ENCODE data around the gene GAS2L1. TPM values are rescaled to one million over a fixed set of nuclear protein-coding genes. Genes with fewer than 3 reads are reported as not detected.

The GAS2L1 gene
- total RNA-seq, 1 donor, result 11.6 TPM

DNA sequence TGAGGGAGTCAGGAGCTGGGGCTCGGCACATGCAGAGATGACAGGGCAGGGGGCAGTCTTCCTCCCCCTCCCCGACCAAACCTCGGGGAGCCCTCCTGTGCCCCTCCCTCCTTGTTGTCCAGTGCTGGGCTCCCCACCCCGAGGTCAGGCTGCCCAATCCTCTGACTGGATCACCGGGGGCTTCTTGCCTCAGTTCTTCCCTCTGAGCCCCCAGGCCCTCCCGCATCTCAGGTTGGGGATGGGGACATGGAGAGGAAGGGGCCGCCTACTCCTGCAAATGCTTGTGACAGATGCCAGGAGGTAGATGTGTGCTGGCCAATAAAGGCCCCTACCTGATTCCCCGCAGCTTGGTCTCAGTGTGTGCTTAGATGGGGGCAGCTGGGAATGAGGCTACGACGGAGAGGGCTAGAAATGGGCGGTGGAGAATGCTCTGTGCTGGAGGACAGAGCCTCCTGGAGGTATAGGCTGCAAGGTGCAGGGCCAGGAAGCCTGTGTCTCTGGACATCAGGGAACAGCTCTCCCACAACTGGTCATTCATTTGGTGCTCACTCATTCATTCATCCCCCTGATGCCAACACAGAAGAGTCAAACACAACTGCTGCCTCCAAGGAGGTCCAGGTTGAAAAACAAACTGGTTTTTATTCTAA lies 47.1 kb upstream of the GAS2L1 start:
- H3K4me3 ChIP-seq (ENCODE audit: insufficient read depth, low read length), result no peak overlapping the region
- DNase-seq (ENCODE audit: insufficient read length, low spot score, missing footprints), result peak; percentile 68
- H2AFZ ChIP-seq (ENCODE audit: low read length), result no peak overlapping the region

DNA sequence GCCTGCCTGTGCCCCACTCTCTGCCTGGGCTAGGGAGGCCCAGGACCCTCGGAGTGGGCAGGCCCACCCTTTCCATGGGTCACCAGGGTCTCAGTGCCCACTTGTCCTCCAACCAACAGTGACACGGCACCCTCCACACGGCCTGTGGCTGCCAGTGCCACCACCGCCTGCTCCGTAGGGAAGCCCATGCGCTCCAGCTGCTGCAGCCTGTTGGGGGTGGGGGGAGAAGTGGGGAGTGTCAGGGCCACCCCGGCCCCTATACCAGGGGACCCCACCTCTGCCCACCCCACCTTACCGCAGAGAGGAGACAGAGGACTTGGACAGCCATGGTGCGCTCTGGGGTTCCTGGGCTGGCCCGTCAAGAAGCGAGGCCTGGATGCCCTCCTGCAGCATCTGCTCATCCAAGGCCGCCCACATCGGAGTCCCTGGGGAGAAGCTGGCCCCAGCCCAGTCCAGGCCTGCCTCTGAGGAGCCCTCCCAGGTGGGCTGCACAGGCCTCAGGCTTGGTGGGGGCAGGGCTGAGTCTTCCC lies 46.4 kb upstream of the GAS2L1 start:
- TF ChIP-seq, protein P1, sequence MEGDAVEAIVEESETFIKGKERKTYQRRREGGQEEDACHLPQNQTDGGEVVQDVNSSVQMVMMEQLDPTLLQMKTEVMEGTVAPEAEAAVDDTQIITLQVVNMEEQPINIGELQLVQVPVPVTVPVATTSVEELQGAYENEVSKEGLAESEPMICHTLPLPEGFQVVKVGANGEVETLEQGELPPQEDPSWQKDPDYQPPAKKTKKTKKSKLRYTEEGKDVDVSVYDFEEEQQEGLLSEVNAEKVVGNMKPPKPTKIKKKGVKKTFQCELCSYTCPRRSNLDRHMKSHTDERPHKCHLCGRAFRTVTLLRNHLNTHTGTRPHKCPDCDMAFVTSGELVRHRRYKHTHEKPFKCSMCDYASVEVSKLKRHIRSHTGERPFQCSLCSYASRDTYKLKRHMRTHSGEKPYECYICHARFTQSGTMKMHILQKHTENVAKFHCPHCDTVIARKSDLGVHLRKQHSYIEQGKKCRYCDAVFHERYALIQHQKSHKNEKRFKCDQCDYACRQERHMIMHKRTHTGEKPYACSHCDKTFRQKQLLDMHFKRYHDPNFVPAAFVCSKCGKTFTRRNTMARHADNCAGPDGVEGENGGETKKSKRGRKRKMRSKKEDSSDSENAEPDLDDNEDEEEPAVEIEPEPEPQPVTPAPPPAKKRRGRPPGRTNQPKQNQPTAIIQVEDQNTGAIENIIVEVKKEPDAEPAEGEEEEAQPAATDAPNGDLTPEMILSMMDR (IDR thresholded peaks at IDR 0.05; ENCODE audit: extremely low read depth, low read depth, low read length), result no peak
- Histone ChIP-seq H3K36me3 (ENCODE audit: insufficient read depth, low read length) (peaks cover 9% of the 10 kb centered on the region), H3K4me1 (ENCODE audit: insufficient read depth, low read length) (no peaks in the 10 kb centered on the region), H3K27ac (ENCODE audit: low read depth, low read length) (no peak overlapping the region), H3K4me2 (ENCODE audit: insufficient read depth, low read length) (no peak overlapping the region), H2AFZ (ENCODE audit: low read length) (no peak overlapping the region), H4K20me1 (ENCODE audit: insufficient read depth, low read length) (peaks cover 4% of the 10 kb centered on the region), H3K79me2 (ENCODE audit: insufficient read depth, low read length) (no peaks in the 10 kb centered on the region), H3K9me3 (ENCODE audit: low read depth, low read length) (no peaks in the 10 kb centered on the region), H3K27me3 (ENCODE audit: insufficient read depth, low read length) (no peaks in the 10 kb centered on the region), H3K4me3 (ENCODE audit: insufficient read depth, low read length) (no peak overlapping the region)
- DNase-seq (ENCODE audit: insufficient read length, low spot score, missing footprints), result peak; percentile 75

More for the DNA sequence above, 47.1 kb upstream of the GAS2L1 start:
- peaks cover 5% of the 10 kb centered on the region for H3K36me3 ChIP-seq (ENCODE audit: insufficient read depth, low read length)
- H4K20me1 ChIP-seq (ENCODE audit: insufficient read depth, low read length), result peaks cover 4% of the 10 kb centered on the region
- H3K79me2 ChIP-seq (ENCODE audit: insufficient read depth, low read length), result no peaks in the 10 kb centered on the region
- H3K4me2 ChIP-seq (ENCODE audit: insufficient read depth, low read length), result no peak overlapping the region
- no peaks in the 10 kb centered on the region for H3K4me1 ChIP-seq (ENCODE audit: insufficient read depth, low read length)
- H3K9me3 ChIP-seq (ENCODE audit: low read depth, low read length), result no peaks in the 10 kb centered on the region
- no peaks in the 10 kb centered on the region for H3K27me3 ChIP-seq (ENCODE audit: insufficient read depth, low read length)
- no peak overlapping the region for H3K27ac ChIP-seq (ENCODE audit: low read depth, low read length)
- TF ChIP-seq, protein P1 (IDR thresholded peaks at IDR 0.05; ENCODE audit: extremely low read depth, low read depth, low read length), result no peak

DNA sequence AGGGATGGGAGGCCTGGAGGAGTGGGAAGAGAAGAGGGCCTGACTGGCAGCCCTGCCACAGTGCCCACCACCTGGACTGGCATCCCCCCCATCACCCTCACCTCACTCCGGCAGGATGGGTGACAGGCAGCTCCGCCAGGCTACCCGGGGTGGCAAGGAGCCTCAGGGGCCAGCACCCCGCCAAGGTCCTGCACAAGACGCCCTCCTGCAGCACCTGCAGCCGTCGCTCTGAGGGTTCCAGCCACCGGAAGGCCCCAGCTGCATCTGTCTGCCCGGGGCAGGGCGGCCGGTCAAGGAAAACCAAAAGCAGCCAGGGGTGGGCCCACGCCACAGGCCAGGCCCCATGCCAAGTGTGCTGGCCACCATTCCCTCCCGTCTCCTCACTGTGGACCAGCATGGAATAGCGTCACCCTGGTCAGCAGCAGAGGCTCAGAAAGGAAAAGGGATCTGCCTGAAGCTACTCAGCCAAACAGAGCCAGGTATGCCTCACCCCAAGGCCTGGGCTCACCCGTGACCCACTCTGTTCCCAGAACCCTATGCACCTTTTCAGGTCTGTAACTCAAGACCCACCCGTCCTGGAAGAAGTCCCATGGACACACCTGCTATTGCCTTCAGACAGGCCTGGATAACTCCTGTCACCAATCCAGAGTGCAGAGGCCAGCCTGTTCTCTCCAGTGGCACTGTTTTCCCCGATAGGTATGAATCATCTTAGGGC lies 45.7 kb upstream of the GAS2L1 start:
- H3K36me3 ChIP-seq (ENCODE audit: insufficient read depth, low read length), result peaks cover 12% of the 10 kb centered on the region
- DNase-seq (ENCODE audit: insufficient read length, low spot score, missing footprints), result peak; percentile 73
- no peak overlapping the region for H3K4me2 ChIP-seq (ENCODE audit: insufficient read depth, low read length)
- H3K79me2 ChIP-seq (ENCODE audit: insufficient read depth, low read length), result peaks cover 1% of the 10 kb centered on the region
- no peak overlapping the region for H3K27ac ChIP-seq (ENCODE audit: low read depth, low read length)
- H2AFZ ChIP-seq (ENCODE audit: low read length), result no peak overlapping the region
- H3K4me1 ChIP-seq (ENCODE audit: insufficient read depth, low read length), result no peaks in the 10 kb centered on the region
- TF ChIP-seq, protein P1 (IDR thresholded peaks at IDR 0.05; ENCODE audit: extremely low read depth, low read depth, low read length), result no peak
- no peaks in the 10 kb centered on the region for H3K9me3 ChIP-seq (ENCODE audit: low read depth, low read length)
- no peaks in the 10 kb centered on the region for H3K27me3 ChIP-seq (ENCODE audit: insufficient read depth, low read length)
- H3K4me3 ChIP-seq (ENCODE audit: insufficient read depth, low read length), result no peak overlapping the region
- peaks cover 4% of the 10 kb centered on the region for H4K20me1 ChIP-seq (ENCODE audit: insufficient read depth, low read length)

DNA sequence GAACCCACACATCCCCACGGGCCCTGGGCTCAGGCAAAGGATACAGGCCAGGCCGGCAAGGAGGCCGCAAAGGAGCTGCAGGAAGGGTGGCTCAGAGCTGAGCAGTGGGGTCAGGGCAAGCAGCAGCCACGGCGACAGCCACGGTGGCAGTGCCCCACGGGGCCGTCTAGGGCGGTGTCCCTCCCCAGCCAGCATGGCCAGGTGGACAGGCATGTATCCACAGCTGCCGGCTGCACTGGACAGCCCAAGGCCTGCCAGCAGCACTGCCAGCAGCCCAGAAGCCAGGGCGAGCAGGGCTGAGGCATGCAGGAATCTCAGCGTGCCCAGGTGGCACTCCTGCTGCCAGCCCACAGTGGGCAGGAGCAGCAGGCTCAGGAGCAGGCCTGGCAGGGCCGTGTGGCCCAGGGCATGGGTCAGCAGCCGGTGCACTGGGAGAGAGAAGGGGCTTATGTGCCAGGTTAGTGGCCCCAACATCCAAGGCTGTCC lies 42.6 kb upstream of the GAS2L1 start:
- no peak for DNase-seq (ENCODE audit: insufficient read length, low spot score, missing footprints)
- Histone ChIP-seq H2AFZ (ENCODE audit: low read length) (no peak overlapping the region), H3K4me1 (ENCODE audit: insufficient read depth, low read length) (peaks cover 15% of the 10 kb centered on the region), H3K4me3 (ENCODE audit: insufficient read depth, low read length) (no peak overlapping the region), H4K20me1 (ENCODE audit: insufficient read depth, low read length) (peaks cover 8% of the 10 kb centered on the region), H3K27me3 (ENCODE audit: insufficient read depth, low read length) (no peaks in the 10 kb centered on the region), H3K4me2 (ENCODE audit: insufficient read depth, low read length) (no peak overlapping the region), H3K27ac (ENCODE audit: low read depth, low read length) (no peak overlapping the region), H3K9me3 (ENCODE audit: low read depth, low read length) (no peaks in the 10 kb centered on the region), H3K79me2 (ENCODE audit: insufficient read depth, low read length) (peaks cover 32% of the 10 kb centered on the region), H3K36me3 (ENCODE audit: insufficient read depth, low read length) (peaks cover 12% of the 10 kb centered on the region)
- TF ChIP-seq, protein P1 (IDR thresholded peaks at IDR 0.05; ENCODE audit: extremely low read depth, low read depth, low read length), result no peak
